ENCODE measurements around the gene SAT2.
"Not testable (repeated sequence)": the region's sequence is repeated elsewhere in the genome, so short reads cannot be mapped to it uniquely, and the experiment has no call there.

Gene SAT2

DNA sequence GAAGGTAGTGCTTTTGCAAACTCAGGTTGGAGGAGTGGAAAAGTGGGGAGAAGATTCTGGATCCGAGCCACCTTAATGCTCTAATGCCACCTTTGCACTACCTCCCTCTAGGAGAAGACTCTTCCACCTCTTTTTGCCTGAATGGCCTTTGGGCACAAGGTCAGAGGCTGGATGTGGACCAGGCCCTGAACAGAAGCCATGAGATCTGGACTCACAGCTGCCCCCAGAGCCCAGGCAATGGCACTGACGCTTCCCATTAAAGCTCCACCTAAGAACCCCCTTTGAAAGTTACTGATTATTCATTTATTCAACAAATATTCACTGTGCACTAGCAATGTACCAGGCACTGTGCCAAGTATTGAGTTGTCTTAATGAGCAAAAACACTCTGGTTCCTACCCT is 5.5 kb upstream of the SAT2 start:
- DNase-seq = no peak

GRCh38 chr17:7632492-7632894 is 4.9 kb upstream of the SAT2 start:
- DNase-seq = no peak

- DNase-seq = no peak
Measured at GRCh38 chr17:7631398-7632380, 4.1 kb upstream of the SAT2 start.

GRCh38 chr17:7629939-7630571 is 2.4 kb upstream of the SAT2 start, which contains the start of gene SHBG:
SHBG (plus strand) TSS chr17:7630135; CDS start chr17:7630173, 38 bp downstream.
- no peak for DNase-seq

- no peak for DNase-seq
Measured at GRCh38 chr17:7626956-7627249, 718 bp downstream of the SAT2 start.

DNA sequence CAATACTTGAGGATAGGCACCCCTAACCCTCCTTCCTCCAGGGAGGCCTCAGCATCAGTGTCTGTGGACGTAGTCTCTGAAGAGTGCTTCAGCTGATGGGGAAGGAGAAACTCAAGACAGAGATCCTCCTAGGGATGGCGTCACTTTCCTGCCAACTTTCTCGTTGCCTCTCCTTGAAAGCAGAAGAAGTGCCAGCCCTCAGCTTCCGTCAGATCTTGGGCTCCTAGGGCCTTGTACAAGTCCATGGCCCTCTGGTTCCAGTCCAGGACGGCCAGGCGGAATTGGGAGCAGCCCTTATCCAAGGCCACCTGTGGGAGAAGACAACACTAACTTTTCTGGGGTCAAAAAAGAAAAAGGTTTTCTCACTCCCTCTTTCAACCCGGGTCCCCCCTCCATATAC is 1.3 kb downstream of the SAT2 start:
- no peak for DNase-seq

DNA sequence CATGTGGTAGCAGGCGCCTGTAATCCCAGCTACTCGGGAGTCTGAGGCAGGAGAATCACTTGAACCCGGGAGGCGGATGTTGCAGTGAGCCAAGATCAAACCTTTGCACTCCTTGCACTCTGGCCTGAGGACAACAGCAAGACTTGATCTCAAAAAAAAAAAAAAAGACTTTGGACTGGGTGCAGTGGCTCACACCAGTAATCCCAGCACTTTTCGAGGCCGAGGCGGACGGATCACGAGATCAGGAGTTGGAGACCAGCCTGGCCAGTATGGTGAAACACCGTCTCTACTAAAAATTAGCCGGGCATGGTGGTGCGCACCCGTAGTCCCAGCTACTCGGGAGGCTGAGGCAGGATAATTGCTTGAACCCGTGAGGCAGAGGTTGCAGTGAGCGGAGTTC is 1.9 kb downstream of the SAT2 start:
- DNase-seq = not testable (repeated sequence)

DNA sequence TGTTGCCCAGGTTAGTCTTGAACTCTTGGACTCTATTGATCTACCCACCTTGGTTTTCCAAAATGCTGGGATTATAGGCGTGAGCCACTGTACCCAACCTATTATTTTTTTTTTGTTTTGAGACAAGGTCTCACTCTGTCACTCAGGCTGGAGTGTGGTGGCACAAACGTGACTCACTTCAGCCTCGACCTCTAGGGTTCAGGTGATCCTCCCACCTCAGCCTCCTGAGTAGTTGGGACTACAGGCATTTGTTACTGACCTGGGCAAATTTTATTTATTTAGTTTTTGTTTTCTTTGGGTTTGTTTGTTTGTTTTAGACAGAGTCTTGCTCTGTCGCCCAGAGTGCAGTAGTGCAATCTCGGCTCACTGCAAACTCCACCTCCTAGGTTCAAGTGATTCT is 4.0 kb downstream of the SAT2 start:
- DNase-seq = no peak

GRCh38 chr17:7620835-7621234 is 6.8 kb downstream of the SAT2 start:
- no peak for DNase-seq

DNA sequence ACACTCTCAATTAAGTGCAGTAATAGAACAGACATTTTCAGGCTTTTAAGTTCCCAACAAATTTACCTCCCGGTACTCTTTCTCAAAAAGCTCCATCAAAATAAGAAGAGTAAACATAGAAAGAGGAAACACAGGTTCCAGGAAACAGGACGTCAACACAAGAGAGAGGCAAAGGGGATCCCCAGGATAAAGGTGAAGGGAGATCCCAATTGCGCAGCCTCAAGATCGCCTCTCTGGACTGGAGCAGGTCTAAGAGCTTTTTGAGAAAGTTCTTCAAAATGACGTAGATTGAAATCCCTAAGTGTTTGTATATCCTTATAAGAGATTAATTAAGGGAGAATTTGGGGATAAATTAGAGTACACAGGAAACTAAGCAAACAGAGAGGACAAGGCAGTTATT is 9.0 kb downstream of the SAT2 start:
- no peak for DNase-seq

GRCh38 chr17:7615265-7615747 is 12.3 kb downstream of the SAT2 start:
- no peak for DNase-seq

GRCh38 chr17:7614425-7615264 is 13.0 kb downstream of the SAT2 start, which contains the start of gene FXR2:
FXR2 (minus strand) TSS chr17:7614897; CDS start chr17:7614532, 365 bp downstream.
- DNase-seq = peak; percentile 99

DNA sequence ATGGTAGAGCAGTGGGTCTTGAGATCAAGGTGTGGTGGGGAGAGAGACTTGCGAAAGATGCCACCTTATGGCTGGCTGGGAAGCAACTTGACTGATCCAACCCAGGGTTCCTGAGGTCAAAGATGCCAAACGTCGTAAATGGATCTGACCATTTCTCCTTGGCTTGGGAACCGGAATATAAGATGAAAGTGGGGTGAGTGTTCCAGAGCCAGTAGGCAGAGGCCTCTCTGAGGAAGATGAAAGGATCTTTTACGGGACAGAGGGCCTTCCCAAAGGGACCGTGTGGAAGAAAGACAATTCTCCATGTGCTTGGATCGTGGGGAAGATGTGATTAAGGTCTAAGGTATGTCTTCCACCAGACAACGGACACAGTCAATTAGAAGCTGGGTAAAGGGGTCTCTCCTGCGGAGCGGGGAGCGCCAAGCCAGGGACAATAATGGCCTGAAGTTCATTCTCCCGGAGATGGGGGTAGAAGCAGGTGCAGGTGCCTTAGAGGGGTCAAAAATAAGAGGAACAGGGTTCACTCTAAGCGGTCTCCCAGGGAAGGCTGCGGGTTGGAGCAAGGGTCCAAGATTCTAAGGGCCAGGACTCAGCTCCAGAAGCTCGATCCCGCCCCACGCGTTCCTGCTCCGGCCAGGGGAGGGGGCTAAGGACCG is 13.7 kb downstream of the SAT2 start:
- DNase-seq = no peak

- no peak for DNase-seq
Measured at GRCh38 chr17:7612294-7612640, 15.4 kb downstream of the SAT2 start.

DNA sequence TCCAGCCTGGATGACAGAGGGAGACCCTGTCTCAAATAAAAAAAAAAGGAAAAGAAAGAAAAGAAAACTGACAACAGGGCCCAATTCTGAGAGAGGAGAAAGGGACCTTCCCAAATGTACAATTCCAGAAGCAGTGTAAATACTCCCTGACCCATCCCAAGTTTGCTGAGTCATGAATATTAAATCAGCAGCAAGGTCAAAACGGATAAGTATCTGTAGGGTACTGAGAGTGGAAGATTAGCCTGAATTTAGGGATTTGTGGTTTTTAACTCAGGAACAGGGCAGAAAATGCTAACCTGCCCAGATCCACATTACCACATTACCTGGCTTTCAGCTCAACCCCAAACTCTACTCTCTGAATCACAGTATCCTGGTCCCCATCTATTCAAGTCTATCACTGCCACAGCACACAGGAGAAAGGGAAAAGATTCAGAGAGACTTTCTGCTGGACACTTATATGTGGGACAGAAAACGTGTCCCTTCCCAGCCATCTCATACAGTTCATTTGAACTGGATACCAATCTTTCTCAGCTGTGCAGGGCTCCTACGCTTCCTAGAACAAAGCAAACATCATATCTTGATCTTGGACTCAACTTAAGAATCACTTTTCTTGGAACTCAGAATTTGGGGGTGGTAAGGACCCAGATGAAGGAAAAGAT is 15.9 kb downstream of the SAT2 start:
- no peak for DNase-seq

GRCh38 chr17:7610641-7611040 is 17.0 kb downstream of the SAT2 start:
- DNase-seq = no peak

GRCh38 chr17:7606280-7606679 is 21.3 kb downstream of the SAT2 start:
- no peak for DNase-seq

DNA sequence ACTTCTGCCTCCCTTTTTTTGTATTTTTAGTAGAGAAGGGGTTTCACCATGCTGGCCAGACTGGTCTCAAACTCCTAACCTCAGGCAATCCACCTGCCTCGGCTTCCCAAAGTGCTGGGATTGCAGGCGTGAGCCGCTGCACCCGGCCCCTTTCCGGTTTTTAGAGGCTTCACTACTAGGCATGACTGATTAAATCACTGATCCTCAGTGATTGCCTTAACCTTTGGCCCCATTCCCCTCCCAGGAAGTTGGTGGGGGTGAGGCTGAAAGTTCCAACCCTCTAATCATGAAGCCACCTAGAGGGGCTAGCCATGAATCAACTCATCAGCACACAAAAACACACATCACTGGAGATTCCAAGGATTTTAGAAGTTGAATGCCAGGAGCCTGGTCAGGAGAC is 30.1 kb downstream of the SAT2 start:
- DNase-seq = not testable (repeated sequence)

DNA sequence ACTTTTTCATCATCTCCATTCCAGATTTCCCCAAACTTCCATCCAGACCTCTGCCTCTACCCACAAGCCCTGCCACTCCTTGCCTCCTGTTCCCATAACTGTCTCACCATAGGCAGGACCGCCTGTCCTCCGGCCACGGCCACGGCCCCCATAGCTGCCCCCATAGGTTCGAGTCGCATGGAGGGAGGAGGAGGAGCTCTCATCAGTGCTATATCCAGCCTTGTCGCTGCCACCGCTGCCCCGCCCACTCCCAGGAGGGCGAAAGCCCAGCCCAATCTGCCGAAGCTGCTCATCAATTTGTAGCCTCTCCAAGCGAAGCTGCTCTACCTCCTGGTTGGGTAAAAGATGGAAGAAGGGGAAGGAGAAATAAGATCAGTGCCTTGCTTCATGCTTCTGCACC is 34.3 kb downstream of the SAT2 start:
- DNase-seq = no peak

- no peak for DNase-seq
Measured at GRCh38 chr17:7592422-7593021, 35.1 kb downstream of the SAT2 start.

GRCh38 chr17:7591596-7591995 is 36.0 kb downstream of the SAT2 start:
- no peak for DNase-seq

DNA sequence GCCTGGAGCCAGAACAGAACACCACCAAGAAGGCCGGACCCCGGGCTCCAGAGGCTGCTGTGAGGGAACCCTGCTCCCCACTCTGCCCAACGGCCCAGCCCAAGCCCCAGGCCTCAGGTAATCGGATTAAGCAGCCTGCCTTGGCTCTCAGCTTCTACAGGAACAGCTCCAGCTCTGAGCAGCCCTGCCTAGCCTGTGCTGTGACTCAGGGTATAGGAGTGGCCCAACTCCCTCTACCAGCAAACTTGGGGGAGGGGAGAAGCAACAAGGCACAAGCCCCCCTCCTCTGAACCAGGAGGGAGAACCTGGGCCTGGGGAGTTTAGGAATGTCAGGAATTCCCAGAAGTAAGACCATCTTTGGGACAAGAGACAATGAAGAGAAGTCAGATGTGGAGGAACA is 36.9 kb downstream of the SAT2 start:
- DNase-seq = no peak
